Subcutaneous abdominal adipose tissue (tissue), 5 donors: ENCODE results near the gene KRTAP12-1.
"Not testable (repeated sequence)": the region's sequence is repeated elsewhere in the genome, so short reads cannot be mapped to it uniquely, and the experiment has no call there.

Source experiments
- H3K27ac ChIP-seq: one replicate; pipeline ENCODE4 v1.7.0; 2013; ENCODE audit warnings: low read depth, mild to moderate bottlenecking, inconsistent platforms, low read length, moderate library complexity
- H3K27me3 ChIP-seq, 5 donors: one replicate each; pipeline ENCODE4 v1.7.0; 2013; ENCODE audit warnings: low read length in 5 of 5, inconsistent platforms in 1 of 5; ENCODE audit not compliant: control insufficient read depth in 5 of 5, insufficient read depth in 4 of 5
- H3K36me3 ChIP-seq, 5 donors: one replicate each; pipeline ENCODE4 v1.7.0; 2013; ENCODE audit warnings: low read length in 5 of 5; ENCODE audit not compliant: control insufficient read depth in 5 of 5, insufficient read depth in 5 of 5
- H3K4me1 ChIP-seq, 5 donors: one replicate each; pipeline ENCODE4 v1.7.0; 2013; ENCODE audit warnings: low read length in 5 of 5, mild to moderate bottlenecking in 3 of 5, moderate library complexity in 1 of 5; ENCODE audit not compliant: control insufficient read depth in 5 of 5, insufficient read depth in 5 of 5
- H3K4me3 ChIP-seq, 5 donors: one replicate each; pipeline ENCODE4 v1.7.0; 2013; ENCODE audit warnings: low read length in 5 of 5, low read depth in 1 of 5
- H3K9ac ChIP-seq, 5 donors: one replicate each; pipeline ENCODE4 v1.7.0; 2013; ENCODE audit warnings: low read length in 5 of 5, mild to moderate bottlenecking in 4 of 5, moderate library complexity in 3 of 5
- H3K9me3 ChIP-seq, 5 donors: one replicate each; pipeline ENCODE4 v1.7.0; 2013; ENCODE audit warnings: low read length in 5 of 5; ENCODE audit not compliant: control insufficient read depth in 5 of 5
- donor health status: healthy.
- donor health status: healthy.
- donor health status: healthy.
- donor health status: healthy.
- donor health status: healthy.

Gene KRTAP12-1

GRCh38 chr21:44699502-44700001 is 17.6 kb upstream of the KRTAP12-1 start:
- Histone ChIP-seq H3K9ac (no peak overlapping the region), H3K9me3 (no peaks in the 10 kb centered on the region), H3K27ac (no peak overlapping the region), H3K36me3 (no peaks in the 10 kb centered on the region), H3K27me3 (peaks cover 51 to 87% (median 70%) of the 10 kb centered on the region in 5 donors), H3K4me3 (no peak overlapping the region), H3K4me1 (no peaks in the 10 kb centered on the region)

GRCh38 chr21:44697811-44698734 is 16.1 kb upstream of the KRTAP12-1 start:
- Histone ChIP-seq H3K27ac (no peak overlapping the region), H3K4me3 (no peak overlapping the region), H3K9me3 (peaks cover 0 to 7% (median 2%) of the 10 kb centered on the region in 5 donors), H3K9ac (no peak overlapping the region), H3K36me3 (no peaks in the 10 kb centered on the region), H3K4me1 (no peaks in the 10 kb centered on the region), H3K27me3 (peaks cover 41 to 72% (median 57%) of the 10 kb centered on the region in 5 donors)

GRCh38 chr21:44697172-44697810 is 15.3 kb upstream of the KRTAP12-1 start, which contains the start of gene KRTAP10-12:
Gene KRTAP10-12 (plus strand): TSS chr21:44697172. CDS start chr21:44697202, 30 bp downstream.
- not testable (repeated sequence) for H3K4me1 ChIP-seq, H3K4me3 ChIP-seq, H3K9ac ChIP-seq, H3K36me3 ChIP-seq, H3K27ac ChIP-seq
- H3K27me3 ChIP-seq, result peaks cover 33 to 64% (median 50%) of the 10 kb centered on the region in 5 donors
- peaks cover 0 to 14% (median 5%) of the 10 kb centered on the region in 5 donors for H3K9me3 ChIP-seq

- Histone ChIP-seq H3K9ac (no peak overlapping the region), H3K4me3 (no peak overlapping the region), H3K27ac (no peak overlapping the region), H3K9me3 (peaks cover 0 to 18% (median 5%) of the 10 kb centered on the region in 5 donors), H3K36me3 (no peaks in the 10 kb centered on the region), H3K4me1 (no peaks in the 10 kb centered on the region), H3K27me3 (peaks cover 31 to 57% (median 43%) of the 10 kb centered on the region in 5 donors)
Measured at GRCh38 chr21:44696572-44696971, 14.6 kb upstream of the KRTAP12-1 start.

- peaks cover 25 to 48% (median 36%) of the 10 kb centered on the region in 5 donors for H3K27me3 ChIP-seq
- H3K9ac ChIP-seq, result no peak overlapping the region
- H3K27ac ChIP-seq, result no peak overlapping the region
- H3K4me1 ChIP-seq, result no peaks in the 10 kb centered on the region
- H3K9me3 ChIP-seq, result peaks cover 0 to 18% (median 5%) of the 10 kb centered on the region in 5 donors
- H3K36me3 ChIP-seq, result no peaks in the 10 kb centered on the region
- no peak overlapping the region for H3K4me3 ChIP-seq
Measured at GRCh38 chr21:44695641-44696040, 13.7 kb upstream of the KRTAP12-1 start.

GRCh38 chr21:44695184-44695583 is 13.2 kb upstream of the KRTAP12-1 start:
- peaks cover 25 to 43% (median 33%) of the 10 kb centered on the region in 5 donors for H3K27me3 ChIP-seq

GRCh38 chr21:44694776-44695175 is 12.8 kb upstream of the KRTAP12-1 start:
- Histone ChIP-seq H3K9me3 (peaks cover 0 to 18% (median 5%) of the 10 kb centered on the region in 5 donors), H3K9ac (no peak overlapping the region), H3K4me1 (no peaks in the 10 kb centered on the region), H3K27ac (no peak overlapping the region), H3K4me3 (no peak overlapping the region), H3K27me3 (peaks cover 23 to 39% (median 29%) of the 10 kb centered on the region in 5 donors), H3K36me3 (no peaks in the 10 kb centered on the region)

More at GRCh38 chr21:44695184-44695583, 13.2 kb upstream of the KRTAP12-1 start:
- Histone ChIP-seq H3K36me3 (no peaks in the 10 kb centered on the region), H3K9ac (no peak overlapping the region), H3K4me3 (no peak overlapping the region), H3K4me1 (no peaks in the 10 kb centered on the region), H3K27ac (no peak overlapping the region), H3K9me3 (peaks cover 0 to 18% (median 5%) of the 10 kb centered on the region in 5 donors)

- Histone ChIP-seq H3K9me3 (peaks cover 0 to 18% (median 5%) of the 10 kb centered on the region in 5 donors), H3K4me3 (no peak overlapping the region), H3K36me3 (no peaks in the 10 kb centered on the region), H3K27ac (no peak overlapping the region), H3K27me3 (peaks cover 14 to 24% (median 17%) of the 10 kb centered on the region in 5 donors), H3K9ac (no peak overlapping the region), H3K4me1 (no peaks in the 10 kb centered on the region)
Measured at GRCh38 chr21:44692798-44693512, 11.0 kb upstream of the KRTAP12-1 start.

GRCh38 chr21:44691686-44692085 is 9.7 kb upstream of the KRTAP12-1 start:
- no peak overlapping the region for H3K27ac ChIP-seq
- H3K27me3 ChIP-seq, result peaks cover 9 to 26% (median 17%) of the 10 kb centered on the region in 5 donors
- H3K9me3 ChIP-seq, result peaks cover 0 to 18% (median 5%) of the 10 kb centered on the region in 5 donors
- H3K36me3 ChIP-seq, result no peaks in the 10 kb centered on the region
- H3K9ac ChIP-seq, result no peak overlapping the region
- no peak overlapping the region for H3K4me3 ChIP-seq
- H3K4me1 ChIP-seq, result peaks cover 0 to 2% (median 0%) of the 10 kb centered on the region in 5 donors
